ENCODE data around the gene NPIPA1.
"Not testable (repeated sequence)": the region's sequence is repeated elsewhere in the genome, so short reads cannot be mapped to it uniquely, and the experiment has no call there.

GRCh38 chr16:14930246-14930645 lies 7.0 kb upstream of the NPIPA1 start:
- TF ChIP-seq ELF4 (IDR thresholded peaks at IDR 0.05); CTBP1 (IDR thresholded peaks at IDR 0.05; ENCODE audit: borderline replicate concordance): not testable (repeated sequence)
